OCI-M2 (cell line): ENCODE measurements around the gene FOLR2.
"Not testable (repeated sequence)": the region's sequence is repeated elsewhere in the genome, so short reads cannot be mapped to it uniquely, and the experiment has no call there.

Experiments
- DNase-seq: peaks from one replicate; lab custom pipeline; 2025; ENCODE audit not compliant: unreplicated experiment; lab: John Stamatoyannopoulos, UW

FOLR2 gene

GRCh38 chr11:72204886-72205285, 11.7 kb upstream of the FOLR2 start:
- no peak for DNase-seq

- not testable (repeated sequence) for DNase-seq
Measured at GRCh38 chr11:72206794-72207193, 9.8 kb upstream of the FOLR2 start.

- no peak for DNase-seq
Measured at GRCh38 chr11:72208281-72208680, 8.3 kb upstream of the FOLR2 start.

- DNase-seq, result no peak
Measured at GRCh38 chr11:72209101-72209500, 7.5 kb upstream of the FOLR2 start.

- DNase-seq, result no peak
Measured at GRCh38 chr11:72217841-72218240, 1.2 kb downstream of the FOLR2 start.

GRCh38 chr11:72218251-72218745, 1.7 kb downstream of the FOLR2 start:
- no peak for DNase-seq

GRCh38 chr11:72220696-72221363, 4.2 kb downstream of the FOLR2 start:
- no peak for DNase-seq

- no peak for DNase-seq
Measured at GRCh38 chr11:72221386-72222075, 4.9 kb downstream of the FOLR2 start.

- DNase-seq, result no peak
Measured at GRCh38 chr11:72222106-72222891, 5.7 kb downstream of the FOLR2 start.

- peak; percentile 74 for DNase-seq
Measured at GRCh38 chr11:72222907-72223614, 6.5 kb downstream of the FOLR2 start.

- DNase-seq, result no peak
Measured at GRCh38 chr11:72223615-72224563, 7.3 kb downstream of the FOLR2 start.

GRCh38 chr11:72224564-72225410, 8.2 kb downstream of the FOLR2 start, which contains the start of gene INPPL1:
TSS of gene INPPL1 (plus strand) at chr11:72224767. CDS start at chr11:72224985, 218 bp downstream.
- DNase-seq, result no peak

- no peak for DNase-seq
Measured at GRCh38 chr11:72225411-72225951, 8.9 kb downstream of the FOLR2 start.

GRCh38 chr11:72226701-72227100, 10.1 kb downstream of the FOLR2 start:
- no peak for DNase-seq

- DNase-seq, result no peak
Measured at GRCh38 chr11:72227316-72228228, 11.0 kb downstream of the FOLR2 start.

GRCh38 chr11:72228229-72228843, 11.7 kb downstream of the FOLR2 start:
- DNase-seq, result no peak

- DNase-seq, result no peak
Measured at GRCh38 chr11:72228844-72229231, 12.2 kb downstream of the FOLR2 start.
